HG03095 (cell line): ENCODE measurements around the gene NLE1.

Experiments
- ATAC-seq: cut with Tn5 transposase; IDR thresholded peaks from one replicate; pipeline ENCODE4 v1.9.1; 2021; ENCODE audit warnings: moderate library complexity; ENCODE audit not compliant: unreplicated experiment

The NLE1 gene

DNA sequence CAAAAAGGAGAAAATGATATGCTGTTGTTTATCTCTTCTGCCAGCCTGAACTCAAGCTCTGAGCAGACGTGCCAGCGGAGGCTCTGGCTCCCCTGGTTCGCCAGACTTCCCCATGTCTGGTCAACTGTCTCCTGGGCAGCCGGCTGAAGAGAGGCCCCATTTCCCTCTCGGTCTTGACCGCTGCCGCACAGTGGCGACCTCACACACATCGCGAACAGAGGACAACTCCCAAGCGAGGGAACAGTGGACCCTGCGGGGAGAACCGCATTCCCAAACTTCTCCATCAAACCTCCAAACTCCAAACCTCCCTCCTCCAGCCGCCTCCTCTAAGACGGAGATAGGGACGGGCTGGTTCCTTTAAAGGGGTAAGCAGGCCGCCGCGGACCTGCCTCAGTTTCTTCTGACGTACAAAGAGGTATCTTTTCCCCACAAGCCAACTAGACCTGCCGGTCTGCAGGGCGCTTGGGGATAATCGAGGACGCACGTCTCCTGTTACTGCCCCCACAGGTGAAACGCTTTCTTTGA, 53.7 kb downstream of the NLE1 start:
- peak; percentile 2 for ATAC-seq

DNA sequence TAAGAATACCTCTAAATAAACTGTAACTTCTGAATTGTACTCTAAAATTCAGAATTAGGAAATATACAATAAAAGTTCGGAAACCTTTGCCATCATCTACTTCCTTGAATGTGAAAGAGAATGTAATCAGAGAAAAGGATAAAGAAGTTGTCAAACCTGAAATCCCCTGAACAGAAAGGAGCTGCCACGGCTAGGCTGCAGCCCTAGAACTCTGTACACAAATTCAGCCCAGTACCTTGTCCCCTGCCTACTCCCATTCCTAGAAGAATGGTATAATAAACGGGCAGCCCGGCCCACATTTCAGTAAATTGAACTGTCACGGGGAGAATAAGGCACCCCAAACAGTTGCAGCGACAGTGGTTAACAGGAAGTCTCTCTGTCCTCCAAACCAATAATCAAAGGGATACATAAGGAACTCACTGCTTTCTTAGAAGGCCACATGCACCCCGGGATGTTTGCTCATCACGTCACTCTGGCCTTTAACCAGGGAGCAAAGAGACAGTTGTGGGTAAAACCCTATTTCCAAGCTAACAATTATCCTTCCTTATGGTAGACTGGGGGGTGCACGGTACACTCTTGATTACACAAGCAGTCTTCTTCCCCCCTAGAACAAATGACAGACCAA, 54.3 kb downstream of the NLE1 start:
- ATAC-seq, result no peak

DNA sequence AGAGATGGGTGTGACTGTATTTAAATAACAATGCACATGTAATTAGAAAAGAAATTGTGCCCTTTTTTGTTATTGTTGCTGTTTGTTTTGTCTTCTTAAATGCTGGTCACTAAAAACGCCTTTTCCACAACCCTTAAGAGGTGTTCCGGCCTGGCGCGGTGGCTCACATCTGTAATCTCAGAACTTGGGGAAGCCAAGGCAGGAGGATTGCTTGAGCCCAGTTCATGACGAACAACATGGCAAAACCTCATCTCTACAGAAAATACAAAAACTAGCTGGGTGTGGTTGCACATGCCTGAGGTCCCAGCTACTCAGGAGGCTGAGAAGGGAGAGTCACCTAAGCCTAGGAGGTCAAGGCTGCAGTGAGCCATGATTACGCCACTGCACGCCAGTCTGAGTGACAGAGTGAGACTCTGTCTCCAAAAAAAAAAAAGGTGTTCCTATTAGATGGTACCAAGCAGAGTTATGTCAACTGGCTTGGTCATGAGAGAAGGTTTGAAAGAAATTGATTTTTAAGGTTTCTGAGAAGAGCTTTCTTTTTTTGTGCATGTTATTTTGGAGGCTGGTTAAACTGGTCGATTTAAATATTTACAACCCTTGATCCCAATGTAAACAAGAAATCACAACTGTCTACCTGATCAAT, 55.1 kb downstream of the NLE1 start:
- no peak for ATAC-seq

DNA sequence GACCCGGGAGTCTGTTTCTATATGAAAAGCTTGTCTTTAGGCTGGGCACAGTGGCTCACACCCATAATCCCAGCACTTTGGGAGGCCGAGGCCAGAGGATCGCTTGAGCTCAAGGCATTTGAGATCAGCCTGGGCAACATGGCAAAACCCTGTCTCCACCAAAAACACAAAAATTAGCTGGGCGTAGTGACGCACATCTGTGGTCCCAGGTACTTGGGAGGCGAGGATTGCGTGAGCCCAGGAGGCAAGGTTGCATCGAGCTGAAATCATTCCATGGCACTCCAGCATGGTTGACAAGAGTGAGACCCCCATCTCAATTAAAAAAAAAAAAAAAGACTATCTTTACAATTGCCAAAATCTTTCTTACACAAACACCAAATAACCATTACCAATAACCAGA, 55.9 kb downstream of the NLE1 start:
- no peak for ATAC-seq

DNA sequence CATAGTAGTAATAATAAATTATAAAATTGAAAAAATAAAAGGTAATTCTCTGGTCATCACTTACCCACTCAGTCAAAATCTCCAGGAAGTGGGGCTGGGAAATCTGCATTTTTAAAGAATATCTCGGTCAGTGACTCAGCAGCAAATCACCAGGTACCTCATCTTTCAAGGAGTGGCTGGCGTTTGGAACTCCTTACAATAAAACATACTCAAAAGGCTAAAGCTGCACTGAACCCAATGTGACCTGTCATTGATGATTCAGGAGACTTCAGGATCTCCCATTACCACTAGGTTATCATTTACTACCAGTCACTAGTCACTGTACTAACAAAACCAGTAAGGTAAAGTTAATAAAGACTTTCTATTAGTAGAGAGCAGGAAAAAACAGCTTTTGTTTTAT, 57.1 kb downstream of the NLE1 start:
- no peak for ATAC-seq

DNA sequence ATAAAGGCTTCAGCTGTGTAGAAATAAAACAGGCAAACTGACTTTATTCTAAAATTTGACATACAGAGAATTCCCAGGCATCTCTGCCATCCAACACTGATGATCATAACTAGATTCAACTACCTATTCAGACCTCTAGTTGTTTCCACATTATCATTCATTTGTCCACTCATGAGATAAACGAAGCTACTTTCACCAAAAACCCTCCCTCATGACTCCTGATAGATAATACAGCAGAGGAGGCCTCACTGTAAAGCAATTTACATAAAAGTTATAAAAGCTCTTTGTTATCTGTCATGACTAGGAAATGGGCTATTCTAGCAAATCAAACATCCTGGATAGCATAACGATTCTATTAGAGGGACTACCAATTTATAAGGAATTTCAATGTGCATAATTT, 59.0 kb downstream of the NLE1 start:
- no peak for ATAC-seq

DNA sequence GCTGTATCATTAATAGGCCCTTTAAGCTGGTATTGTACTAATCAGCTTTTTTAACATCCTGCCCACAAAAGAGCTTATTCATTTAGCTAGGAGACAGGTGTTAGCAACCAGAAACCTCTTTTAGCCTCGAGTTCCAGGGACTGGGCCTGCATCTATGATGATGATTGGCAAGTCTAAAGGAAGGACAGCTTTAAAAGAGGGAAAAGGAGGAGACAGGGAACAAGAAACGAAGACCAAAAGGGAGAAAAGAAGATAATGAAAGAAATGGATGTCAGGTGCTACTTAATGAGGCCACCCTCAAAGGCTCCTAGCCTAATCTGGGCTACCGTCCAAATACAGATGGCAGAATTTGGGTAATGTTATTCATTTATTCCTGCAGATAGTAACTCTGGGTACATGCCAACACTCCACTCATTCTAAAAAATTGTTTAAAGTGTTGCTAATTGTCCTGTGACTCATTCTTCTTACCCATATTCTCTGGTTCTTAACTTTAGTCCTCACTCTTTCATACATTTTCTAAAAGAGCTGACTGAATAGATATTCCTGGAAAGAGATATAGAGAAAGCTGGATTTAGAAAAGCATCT, 59.9 kb downstream of the NLE1 start:
- no peak for ATAC-seq

DNA sequence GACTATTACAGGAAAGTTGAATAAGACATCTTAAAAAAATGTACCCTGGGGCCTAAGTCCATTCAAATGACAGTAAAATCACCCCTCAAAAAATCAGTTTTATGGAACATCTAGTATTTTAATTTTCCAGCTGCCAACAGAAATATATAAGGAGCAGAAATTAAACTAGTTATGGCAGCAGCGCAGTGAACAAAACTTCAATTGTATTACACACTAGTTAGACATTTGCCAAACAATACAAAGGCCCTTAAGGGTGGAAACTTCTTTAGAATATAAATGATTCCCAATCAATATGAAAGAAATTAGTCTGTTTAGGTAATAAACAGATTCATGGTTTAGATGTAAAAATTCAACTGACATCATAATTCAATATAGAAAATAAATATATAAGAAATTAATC, 60.5 kb downstream of the NLE1 start:
- no peak for ATAC-seq

DNA sequence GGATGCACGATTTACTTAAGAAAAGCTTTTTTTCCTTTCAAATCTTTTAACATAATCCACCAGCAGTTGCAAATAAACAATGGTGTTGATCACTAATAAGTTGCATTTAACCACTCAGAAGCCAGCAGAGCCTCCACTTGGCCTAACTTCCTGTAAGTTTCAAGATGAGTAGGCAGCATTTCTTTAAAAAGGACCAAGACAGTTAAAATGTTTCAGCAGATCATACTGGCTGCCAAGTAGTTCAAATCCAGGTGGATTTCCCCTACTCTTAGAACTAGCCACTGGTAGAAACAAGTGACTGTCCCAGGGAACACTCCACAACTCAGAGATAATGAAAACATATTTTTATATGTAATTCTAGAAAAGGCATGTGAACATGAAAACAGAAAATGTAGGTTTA, 61.6 kb downstream of the NLE1 start:
- peak; percentile 72 for ATAC-seq

DNA sequence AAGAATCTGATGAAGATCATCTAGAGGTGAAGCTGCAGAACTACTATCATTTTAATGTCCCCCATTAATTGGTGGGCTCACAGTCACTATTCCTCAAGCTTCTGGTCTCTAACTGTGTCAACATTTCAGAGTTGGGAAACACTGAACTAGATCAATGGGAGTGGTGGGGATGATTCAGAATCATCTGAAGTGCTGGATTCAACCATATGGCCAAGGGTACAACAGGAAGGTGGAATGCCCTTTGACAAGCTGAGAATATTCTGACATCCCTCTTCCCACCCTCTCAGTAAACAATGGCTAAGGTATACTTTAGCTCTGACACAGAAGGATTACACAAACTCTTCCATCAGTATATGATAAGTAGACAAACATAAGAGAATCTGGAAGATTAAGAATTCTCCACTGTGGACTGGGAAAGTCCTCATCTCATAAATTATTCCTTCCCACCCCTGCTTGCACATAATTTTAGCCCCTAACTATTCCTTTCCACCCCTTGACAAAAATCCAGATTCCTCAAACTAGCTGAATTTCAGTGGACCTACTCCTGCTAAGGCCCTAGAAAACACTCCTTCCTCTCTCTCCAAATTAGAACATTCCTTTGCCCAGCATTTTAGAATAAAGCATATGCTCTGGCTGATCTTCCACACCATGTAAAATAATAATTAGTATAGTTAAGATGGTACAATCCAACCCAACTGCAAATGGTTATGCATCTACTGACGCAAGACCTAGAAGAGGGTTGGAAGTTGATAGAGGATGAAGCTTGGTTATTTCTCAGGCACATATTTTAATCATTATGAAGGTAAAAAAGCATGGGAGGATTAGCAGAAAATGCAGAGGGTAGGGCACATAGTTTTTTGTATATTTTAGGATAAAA, 62.3 kb downstream of the NLE1 start:
- ATAC-seq, result no peak
